Activated CD4-positive, alpha-beta T cell treated with anti-CD3 and anti-CD28 coated beads for 24 hours (primary cell): ENCODE data around the gene SIRPA.
"Not testable (repeated sequence)": the region's sequence is repeated elsewhere in the genome, so short reads cannot be mapped to it uniquely, and the experiment has no call there.

ENCODE experiments used
- DNase-seq, 2 donors: peaks; one replicate each; pipeline ENCODE4 v3.0.0-alpha.2; 2020; ENCODE audit warnings: low read depth in 2 of 2

Gene SIRPA

GRCh38 chr20:1907586-1907985 is 12.4 kb downstream of the SIRPA start:
- DNase-seq: no peak

- no peak for DNase-seq
Observed at GRCh38 chr20:1908191-1908590, 13.0 kb downstream of the SIRPA start.

- no peak for DNase-seq
Observed at GRCh38 chr20:1909097-1909496, 13.9 kb downstream of the SIRPA start.

GRCh38 chr20:1911536-1911935 is 16.3 kb downstream of the SIRPA start:
- no peak for DNase-seq

- DNase-seq: no peak
Observed at GRCh38 chr20:1912053-1912452, 16.8 kb downstream of the SIRPA start.

- DNase-seq: no peak
Observed at GRCh38 chr20:1912646-1913045, 17.4 kb downstream of the SIRPA start.

- DNase-seq: not testable (repeated sequence)
Observed at GRCh38 chr20:1915233-1915632, 20.0 kb downstream of the SIRPA start.

GRCh38 chr20:1915725-1916124 is 20.5 kb downstream of the SIRPA start:
- no peak for DNase-seq

GRCh38 chr20:1917786-1918185 is 22.6 kb downstream of the SIRPA start:
- DNase-seq: no peak

GRCh38 chr20:1918491-1919165 is 23.4 kb downstream of the SIRPA start:
- DNase-seq: no peak

- DNase-seq: no peak
Observed at GRCh38 chr20:1920252-1920651, 25.0 kb downstream of the SIRPA start.

- no peak for DNase-seq
Observed at GRCh38 chr20:1920826-1921225, 25.6 kb downstream of the SIRPA start.

- not testable (repeated sequence) for DNase-seq
Observed at GRCh38 chr20:1921985-1922384, 26.8 kb downstream of the SIRPA start.

- DNase-seq: no peak
Observed at GRCh38 chr20:1922786-1923185, 27.6 kb downstream of the SIRPA start.

- DNase-seq: no peak
Observed at GRCh38 chr20:1924910-1925861, 30.0 kb downstream of the SIRPA start.

GRCh38 chr20:1926237-1926636 is 31.0 kb downstream of the SIRPA start:
- DNase-seq: no peak

GRCh38 chr20:1927217-1927616 is 32.0 kb downstream of the SIRPA start:
- no peak for DNase-seq

GRCh38 chr20:1928154-1928553 is 32.9 kb downstream of the SIRPA start:
- DNase-seq: no peak

GRCh38 chr20:1928782-1929181 is 33.6 kb downstream of the SIRPA start:
- DNase-seq: no peak

GRCh38 chr20:1929460-1929859 is 34.3 kb downstream of the SIRPA start:
- DNase-seq: no peak

- DNase-seq: no peak
Observed at GRCh38 chr20:1930165-1930564, 35.0 kb downstream of the SIRPA start.

GRCh38 chr20:1931830-1932229 is 36.6 kb downstream of the SIRPA start:
- DNase-seq: no peak

GRCh38 chr20:1932971-1933370 is 37.8 kb downstream of the SIRPA start:
- no peak for DNase-seq
